ENCODE measurements around the gene PPP1R16B. TPM values are rescaled to one million over a fixed set of nuclear protein-coding genes. Genes with fewer than 3 reads are reported as not detected.

The PPP1R16B gene
- total RNA-seq, 4 donors from 2014 or later: 1.8 to 11.1 (median 7.0) TPM

GRCh38 chr20:38893056-38893564, 87.6 kb downstream of the PPP1R16B start:
- TF ChIP-seq POLR2AphosphoS5 (IDR thresholded peaks at IDR 0.05): no peak
- TF ChIP-seq POLR2A (IDR thresholded peaks at IDR 0.05): no peak
- TF ChIP-seq, protein P1, sequence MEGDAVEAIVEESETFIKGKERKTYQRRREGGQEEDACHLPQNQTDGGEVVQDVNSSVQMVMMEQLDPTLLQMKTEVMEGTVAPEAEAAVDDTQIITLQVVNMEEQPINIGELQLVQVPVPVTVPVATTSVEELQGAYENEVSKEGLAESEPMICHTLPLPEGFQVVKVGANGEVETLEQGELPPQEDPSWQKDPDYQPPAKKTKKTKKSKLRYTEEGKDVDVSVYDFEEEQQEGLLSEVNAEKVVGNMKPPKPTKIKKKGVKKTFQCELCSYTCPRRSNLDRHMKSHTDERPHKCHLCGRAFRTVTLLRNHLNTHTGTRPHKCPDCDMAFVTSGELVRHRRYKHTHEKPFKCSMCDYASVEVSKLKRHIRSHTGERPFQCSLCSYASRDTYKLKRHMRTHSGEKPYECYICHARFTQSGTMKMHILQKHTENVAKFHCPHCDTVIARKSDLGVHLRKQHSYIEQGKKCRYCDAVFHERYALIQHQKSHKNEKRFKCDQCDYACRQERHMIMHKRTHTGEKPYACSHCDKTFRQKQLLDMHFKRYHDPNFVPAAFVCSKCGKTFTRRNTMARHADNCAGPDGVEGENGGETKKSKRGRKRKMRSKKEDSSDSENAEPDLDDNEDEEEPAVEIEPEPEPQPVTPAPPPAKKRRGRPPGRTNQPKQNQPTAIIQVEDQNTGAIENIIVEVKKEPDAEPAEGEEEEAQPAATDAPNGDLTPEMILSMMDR (IDR thresholded peaks at IDR 0.05): no peak
- TF ChIP-seq EP300 (IDR thresholded peaks at IDR 0.05; ENCODE audit: low read depth): no peak
- in situ Hi-C loops (cut with MboI; ENCODE audit: low pct_ligation_motif_present in 1 of 4, low pct_unique_long_range_greater_than_20kb in 1 of 4, low sequenced_read_pairs in 3 of 4): loop anchor here in 1 of 4 donors (25.0 kb wide), 1 partner anchor 256 kb away; no protein-coding TSS in a partner anchor
- peaks cover 4 to 13% (median 7%) of the 10 kb centered on the region in 4 donors for H3K4me1 ChIP-seq
- no peaks in the 10 kb centered on the region for H3K36me3 ChIP-seq
- peak overlapping the region in 1 of 4 donors; percentile 44 for H3K27ac ChIP-seq
- H3K4me3 ChIP-seq: no peak overlapping the region
- H3K27me3 ChIP-seq: peaks cover 22% of the 10 kb centered on the region
- WGBS, 2 donors (ENCODE audit: low coverage in 1 of 2): 8 to 22% methylated on average over 6 of the region's 6 CpGs
- no peak for DNase-seq
- intact Hi-C loops (cut with DNase I; ENCODE audit: low total_unique reads): loop anchor here (10.0 kb wide), 1 partner anchor 248 kb away; no protein-coding TSS in a partner anchor
- H3K9me3 ChIP-seq: no peaks in the 10 kb centered on the region

DNA sequence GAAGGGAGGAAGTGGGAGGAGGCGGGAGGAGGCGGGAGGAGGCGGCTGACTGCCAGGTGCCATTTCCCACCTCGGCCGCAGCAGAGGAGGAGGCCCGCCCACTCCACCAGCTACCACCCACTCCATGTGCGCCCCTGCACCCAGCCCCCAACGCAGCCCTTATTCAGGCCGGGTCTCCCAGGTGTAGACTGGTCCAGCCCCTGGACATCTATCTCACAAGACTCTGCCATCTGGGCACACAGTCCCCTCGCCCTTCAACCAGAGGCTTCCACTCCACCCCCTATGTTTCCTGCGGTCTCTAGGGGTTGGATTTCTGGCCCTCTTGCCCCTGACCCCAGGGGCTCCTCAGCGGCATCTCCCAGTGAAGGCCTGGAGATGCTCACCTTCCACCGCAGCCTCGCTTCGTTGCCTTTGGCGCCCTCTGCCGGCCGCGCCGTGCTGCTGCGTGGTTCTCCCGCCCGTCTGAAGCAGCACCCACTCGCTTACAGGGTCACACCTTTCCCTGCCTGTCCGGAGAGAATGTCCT, 88.1 kb downstream of the PPP1R16B start:
- H3K4me3 ChIP-seq: peak overlapping the region in 2 of 4 donors; percentile 12 to 36
- peaks cover 4 to 13% (median 7%) of the 10 kb centered on the region in 4 donors for H3K4me1 ChIP-seq
- peak; percentile 78 for DNase-seq
- no peaks in the 10 kb centered on the region for H3K36me3 ChIP-seq
- 4 to 14% methylated on average over 5 to 25 of the region's 25 CpGs for WGBS, 2 donors (ENCODE audit: low coverage in 1 of 2)
- peaks cover 22% of the 10 kb centered on the region for H3K27me3 ChIP-seq
- no peaks in the 10 kb centered on the region for H3K9me3 ChIP-seq
- intact Hi-C loops (cut with DNase I; ENCODE audit: low total_unique reads): loop anchor here (10.0 kb wide), 1 partner anchor 249 kb away; no protein-coding TSS in a partner anchor
- in situ Hi-C loops (cut with MboI; ENCODE audit: low pct_ligation_motif_present in 1 of 4, low pct_unique_long_range_greater_than_20kb in 1 of 4, low sequenced_read_pairs in 3 of 4): loop anchor here in 1 of 4 donors (25.0 kb wide), 1 partner anchor 256 kb away; no protein-coding TSS in a partner anchor
- no peak for TF ChIP-seq POLR2AphosphoS5 (IDR thresholded peaks at IDR 0.05)
- TF ChIP-seq, protein P1 (IDR thresholded peaks at IDR 0.05): peak; percentile 68 to 95 (median 92)
- peak overlapping the region in 2 of 4 donors; percentile 17 to 44 for H3K27ac ChIP-seq

DNA sequence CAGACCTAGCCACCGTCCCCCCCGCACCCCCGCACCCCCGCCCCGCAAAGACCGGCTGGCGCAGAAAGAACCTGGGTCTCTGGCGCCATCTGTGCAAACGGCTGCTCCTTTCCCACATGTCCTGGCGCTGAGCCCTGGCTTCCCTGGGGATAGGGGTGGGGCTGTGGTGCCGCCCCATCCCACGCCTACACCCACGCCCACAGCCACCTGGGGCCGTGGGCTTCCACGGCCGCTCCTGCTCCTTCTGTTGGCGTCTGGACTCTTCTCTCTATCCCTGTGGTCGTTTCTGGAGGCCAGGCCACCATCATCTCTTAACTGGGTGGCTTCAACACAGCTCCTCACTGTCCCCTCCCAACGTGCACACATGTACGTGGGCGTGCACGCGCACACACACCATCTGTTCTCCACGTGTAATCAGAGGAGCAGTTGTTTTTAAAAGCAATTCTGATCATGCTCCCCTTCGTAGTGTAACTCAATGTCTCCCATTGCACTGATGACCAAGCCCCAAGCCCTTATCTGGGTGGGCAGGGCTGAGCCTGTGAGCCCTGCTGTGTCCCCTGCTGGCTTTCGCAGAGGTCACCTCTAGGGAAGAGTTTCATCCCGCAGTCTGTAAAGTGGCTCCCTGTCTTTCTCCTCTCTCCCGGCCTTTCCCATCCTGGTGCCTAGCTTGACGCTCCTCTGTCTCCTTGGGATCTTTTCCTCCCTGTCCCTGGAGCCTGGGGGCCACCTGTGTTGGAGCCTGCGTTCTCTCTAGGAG, 88.8 kb downstream of the PPP1R16B start:
- peaks cover 4 to 13% (median 7%) of the 10 kb centered on the region in 4 donors for H3K4me1 ChIP-seq
- H3K36me3 ChIP-seq: no peaks in the 10 kb centered on the region
- no peak for DNase-seq
- no peak overlapping the region for H3K27ac ChIP-seq
- peaks cover 22% of the 10 kb centered on the region for H3K27me3 ChIP-seq
- no peak for TF ChIP-seq POLR2AphosphoS5 (IDR thresholded peaks at IDR 0.05)
- TF ChIP-seq, protein P1 (IDR thresholded peaks at IDR 0.05): peak in 1 of 5 experiments; percentile 19
- in situ Hi-C loops (cut with MboI; ENCODE audit: low pct_ligation_motif_present in 1 of 4, low pct_unique_long_range_greater_than_20kb in 1 of 4, low sequenced_read_pairs in 3 of 4) (loop anchor here in 1 of 4 donors (25.0 kb wide), 1 partner anchor 257 kb away; no protein-coding TSS in a partner anchor), intact Hi-C loops (cut with DNase I; ENCODE audit: low total_unique reads) (loop anchor here (10.0 kb wide), 1 partner anchor 249 kb away; no protein-coding TSS in a partner anchor)
- H3K9me3 ChIP-seq: no peaks in the 10 kb centered on the region
- H3K4me3 ChIP-seq: peak overlapping the region in 2 of 4 donors; percentile 12 to 36
- 24 to 40% methylated on average over 1 to 22 of the region's 30 CpGs for WGBS, 2 donors (ENCODE audit: low coverage in 1 of 2)

Data from transverse colon (tissue), 4 donors.